ENCODE data around the gene SYNGAP1.

The SYNGAP1 gene

DNA sequence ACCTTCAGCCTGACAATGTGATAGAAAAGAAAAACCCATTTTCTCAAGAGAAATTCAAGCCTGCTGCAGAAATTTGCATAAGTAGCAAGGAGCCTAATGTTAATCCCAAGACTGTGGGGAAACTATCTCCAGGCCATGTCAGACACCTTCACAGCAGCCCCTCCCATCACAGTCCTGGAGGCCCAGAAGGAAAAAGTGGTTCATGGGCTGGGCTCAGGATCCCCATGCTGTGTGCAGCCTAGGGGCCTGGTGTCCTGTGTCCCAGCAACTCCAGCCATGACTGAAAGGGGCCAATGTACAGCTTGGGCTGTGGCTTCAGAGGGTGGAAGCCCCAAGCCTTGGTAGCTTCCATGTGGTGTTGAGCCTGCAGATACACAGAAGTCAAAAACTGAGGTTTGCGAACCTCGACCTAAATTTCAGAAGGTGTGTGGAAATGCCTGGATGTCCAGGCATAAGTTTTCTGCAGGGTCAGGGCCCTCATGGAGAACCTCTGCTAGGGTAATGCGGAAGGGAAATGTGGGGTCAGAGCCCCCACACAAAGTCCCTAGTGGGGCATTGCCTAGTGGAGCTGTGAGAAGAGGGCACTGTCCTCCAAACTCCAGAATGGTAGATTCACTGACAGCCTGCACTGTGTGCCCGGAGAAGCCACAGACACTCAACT, 46.3 kb downstream of the SYNGAP1 start:
- no peak overlapping the region for H3K4me2 ChIP-seq (ENCODE audit: insufficient read depth, low read length)
- ATAC-seq (ENCODE audit: insufficient read depth, low read depth) (no peak), DNase-seq (no peak)
- no peak overlapping the region for H2AFZ ChIP-seq (ENCODE audit: low read depth, low read length)
- H3K36me3 ChIP-seq (ENCODE audit: insufficient read depth, low read length): no peaks in the 10 kb centered on the region
- H4K20me1 ChIP-seq (ENCODE audit: insufficient read depth, low read length): no peaks in the 10 kb centered on the region
- no peaks in the 10 kb centered on the region for H3K79me2 ChIP-seq (ENCODE audit: insufficient read depth, low read length)
- TF ChIP-seq, protein P1, sequence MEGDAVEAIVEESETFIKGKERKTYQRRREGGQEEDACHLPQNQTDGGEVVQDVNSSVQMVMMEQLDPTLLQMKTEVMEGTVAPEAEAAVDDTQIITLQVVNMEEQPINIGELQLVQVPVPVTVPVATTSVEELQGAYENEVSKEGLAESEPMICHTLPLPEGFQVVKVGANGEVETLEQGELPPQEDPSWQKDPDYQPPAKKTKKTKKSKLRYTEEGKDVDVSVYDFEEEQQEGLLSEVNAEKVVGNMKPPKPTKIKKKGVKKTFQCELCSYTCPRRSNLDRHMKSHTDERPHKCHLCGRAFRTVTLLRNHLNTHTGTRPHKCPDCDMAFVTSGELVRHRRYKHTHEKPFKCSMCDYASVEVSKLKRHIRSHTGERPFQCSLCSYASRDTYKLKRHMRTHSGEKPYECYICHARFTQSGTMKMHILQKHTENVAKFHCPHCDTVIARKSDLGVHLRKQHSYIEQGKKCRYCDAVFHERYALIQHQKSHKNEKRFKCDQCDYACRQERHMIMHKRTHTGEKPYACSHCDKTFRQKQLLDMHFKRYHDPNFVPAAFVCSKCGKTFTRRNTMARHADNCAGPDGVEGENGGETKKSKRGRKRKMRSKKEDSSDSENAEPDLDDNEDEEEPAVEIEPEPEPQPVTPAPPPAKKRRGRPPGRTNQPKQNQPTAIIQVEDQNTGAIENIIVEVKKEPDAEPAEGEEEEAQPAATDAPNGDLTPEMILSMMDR (IDR thresholded peaks at IDR 0.05; ENCODE audit: borderline replicate concordance, extremely low read depth, low read length, poor library complexity, severe bottlenecking): no peak
- no peak for TF ChIP-seq EZH2 (IDR thresholded peaks at IDR 0.05; ENCODE audit: borderline replicate concordance, low read depth, low read length, severe bottlenecking)
- peaks cover 3% of the 10 kb centered on the region for H3K27me3 ChIP-seq (ENCODE audit: insufficient read depth, low read length, poor library complexity)
- H3K4me1 ChIP-seq (ENCODE audit: insufficient read depth, low read length): no peaks in the 10 kb centered on the region
- H3K4me3 ChIP-seq (ENCODE audit: low read depth in 1 of 2, low read length in 2 of 2): no peak overlapping the region
- no peak overlapping the region for H3K27ac ChIP-seq (ENCODE audit: low read length)
- no peaks in the 10 kb centered on the region for H3K9me3 ChIP-seq (ENCODE audit: insufficient read depth, low read length, severe bottlenecking)
- no peak overlapping the region for H3K9ac ChIP-seq (ENCODE audit: low read depth, low read length)

DNA sequence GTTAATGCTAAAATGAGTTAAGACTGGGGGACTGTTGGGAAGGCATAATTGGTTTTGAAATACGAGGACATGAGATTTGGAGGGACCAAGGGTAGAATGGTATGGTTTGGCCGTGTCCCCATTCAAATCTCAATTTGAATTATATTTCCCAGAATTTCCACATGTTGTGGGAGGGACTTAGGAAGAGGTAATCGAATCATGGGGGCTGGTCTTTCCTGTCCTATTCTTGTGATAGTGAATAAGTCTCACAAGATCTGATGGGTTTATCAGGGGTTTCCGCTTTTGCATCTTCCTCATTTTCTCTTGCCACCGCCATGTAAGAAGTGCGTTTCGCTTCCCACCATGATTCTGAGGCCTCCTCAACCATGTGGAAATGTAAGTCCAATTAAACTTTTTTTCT, 47.2 kb downstream of the SYNGAP1 start:
- DNase-seq (no peak), ATAC-seq (ENCODE audit: insufficient read depth, low read depth) (no peak)
- no peaks in the 10 kb centered on the region for H3K79me2 ChIP-seq (ENCODE audit: insufficient read depth, low read length)
- H3K4me1 ChIP-seq (ENCODE audit: insufficient read depth, low read length): no peaks in the 10 kb centered on the region
- H3K36me3 ChIP-seq (ENCODE audit: insufficient read depth, low read length): no peaks in the 10 kb centered on the region
- H4K20me1 ChIP-seq (ENCODE audit: insufficient read depth, low read length): no peaks in the 10 kb centered on the region
- no peak overlapping the region for H3K9ac ChIP-seq (ENCODE audit: low read depth, low read length)
- H3K27me3 ChIP-seq (ENCODE audit: insufficient read depth, low read length, poor library complexity): peaks cover 3% of the 10 kb centered on the region
- H3K27ac ChIP-seq (ENCODE audit: low read length): no peak overlapping the region
- no peak overlapping the region for H3K4me2 ChIP-seq (ENCODE audit: insufficient read depth, low read length)
- TF ChIP-seq, protein P1 (IDR thresholded peaks at IDR 0.05; ENCODE audit: borderline replicate concordance, extremely low read depth, low read length, poor library complexity, severe bottlenecking): no peak
- TF ChIP-seq EZH2 (IDR thresholded peaks at IDR 0.05; ENCODE audit: borderline replicate concordance, low read depth, low read length, severe bottlenecking): no peak
- H3K4me3 ChIP-seq (ENCODE audit: low read depth in 1 of 2, low read length in 2 of 2): no peak overlapping the region
- no peaks in the 10 kb centered on the region for H3K9me3 ChIP-seq (ENCODE audit: insufficient read depth, low read length, severe bottlenecking)
- no peak overlapping the region for H2AFZ ChIP-seq (ENCODE audit: low read depth, low read length)

DNA sequence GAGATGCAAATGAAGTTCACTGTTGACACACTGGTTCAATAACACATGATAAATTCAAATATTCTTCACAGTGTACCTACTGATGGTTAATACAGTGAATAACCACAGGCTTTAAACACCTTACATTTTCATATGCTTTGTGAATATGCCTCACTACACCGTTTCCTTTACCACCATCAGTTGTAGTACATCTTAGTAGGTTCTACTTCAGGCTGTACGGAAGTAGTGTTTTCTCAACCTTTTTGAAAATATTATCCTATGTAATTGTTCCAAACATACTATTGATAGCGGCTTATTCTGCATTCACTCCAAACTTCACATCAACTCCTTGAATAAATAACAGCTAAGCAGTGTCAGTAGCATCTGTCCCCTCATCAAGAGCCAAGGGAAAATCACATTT, 49.8 kb downstream of the SYNGAP1 start:
- H3K27ac ChIP-seq (ENCODE audit: low read length): no peak overlapping the region
- ATAC-seq (ENCODE audit: insufficient read depth, low read depth): no peak

More for the DNA sequence above, 49.8 kb downstream of the SYNGAP1 start:
- no peaks in the 10 kb centered on the region for H3K79me2 ChIP-seq (ENCODE audit: insufficient read depth, low read length)
- no peak for DNase-seq
- H3K27me3 ChIP-seq (ENCODE audit: insufficient read depth, low read length, poor library complexity): no peaks in the 10 kb centered on the region
- H3K4me1 ChIP-seq (ENCODE audit: insufficient read depth, low read length): no peaks in the 10 kb centered on the region
- H2AFZ ChIP-seq (ENCODE audit: low read depth, low read length): no peak overlapping the region
- no peaks in the 10 kb centered on the region for H3K9me3 ChIP-seq (ENCODE audit: insufficient read depth, low read length, severe bottlenecking)
- no peak for TF ChIP-seq EZH2 (IDR thresholded peaks at IDR 0.05; ENCODE audit: borderline replicate concordance, low read depth, low read length, severe bottlenecking)
- TF ChIP-seq, protein P1 (IDR thresholded peaks at IDR 0.05; ENCODE audit: borderline replicate concordance, extremely low read depth, low read length, poor library complexity, severe bottlenecking): no peak
- no peaks in the 10 kb centered on the region for H4K20me1 ChIP-seq (ENCODE audit: insufficient read depth, low read length)
- no peak overlapping the region for H3K4me3 ChIP-seq (ENCODE audit: low read depth in 1 of 2, low read length in 2 of 2)
- no peak overlapping the region for H3K4me2 ChIP-seq (ENCODE audit: insufficient read depth, low read length)
- H3K9ac ChIP-seq (ENCODE audit: low read depth, low read length): no peak overlapping the region
- H3K36me3 ChIP-seq (ENCODE audit: insufficient read depth, low read length): no peaks in the 10 kb centered on the region

Data from DND-41 (cell line).